ENCODE data around the gene CHMP4A.

DNA sequence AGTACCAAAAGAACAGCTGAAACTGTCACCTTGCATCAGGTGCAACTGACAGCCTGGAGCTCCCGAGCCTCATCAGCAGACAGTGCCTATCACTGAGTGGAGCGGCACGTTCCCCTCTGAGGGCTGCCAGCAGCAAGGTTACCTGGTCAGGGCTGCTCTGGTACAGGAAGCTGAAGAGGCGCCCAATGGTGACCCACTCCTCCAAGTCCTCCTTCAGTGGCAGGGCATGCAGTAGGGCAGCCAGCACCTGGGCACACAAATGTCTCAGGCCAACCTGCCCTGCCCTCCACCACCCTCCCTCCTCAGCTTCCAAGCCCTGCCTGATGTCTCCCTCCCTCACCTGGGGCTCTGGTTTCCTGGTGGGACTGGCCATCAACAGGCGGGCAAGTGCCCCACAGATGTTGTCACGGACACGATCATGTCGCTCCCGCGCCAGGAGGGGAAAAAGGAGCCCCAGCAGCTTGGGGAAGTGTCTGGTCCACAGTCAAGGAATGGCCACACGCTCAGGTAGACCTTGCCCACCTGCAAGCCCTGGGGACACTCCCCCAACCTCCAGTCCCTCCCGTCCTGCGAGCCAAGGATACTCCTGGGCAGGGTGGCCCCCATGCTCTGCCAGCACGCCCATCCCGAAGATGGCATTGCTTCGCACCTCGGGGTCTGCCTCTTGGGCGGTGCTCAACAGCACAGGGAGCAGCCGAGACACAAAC lies 31.8 kb downstream of the CHMP4A start:
- TF ChIP-seq, protein P1, sequence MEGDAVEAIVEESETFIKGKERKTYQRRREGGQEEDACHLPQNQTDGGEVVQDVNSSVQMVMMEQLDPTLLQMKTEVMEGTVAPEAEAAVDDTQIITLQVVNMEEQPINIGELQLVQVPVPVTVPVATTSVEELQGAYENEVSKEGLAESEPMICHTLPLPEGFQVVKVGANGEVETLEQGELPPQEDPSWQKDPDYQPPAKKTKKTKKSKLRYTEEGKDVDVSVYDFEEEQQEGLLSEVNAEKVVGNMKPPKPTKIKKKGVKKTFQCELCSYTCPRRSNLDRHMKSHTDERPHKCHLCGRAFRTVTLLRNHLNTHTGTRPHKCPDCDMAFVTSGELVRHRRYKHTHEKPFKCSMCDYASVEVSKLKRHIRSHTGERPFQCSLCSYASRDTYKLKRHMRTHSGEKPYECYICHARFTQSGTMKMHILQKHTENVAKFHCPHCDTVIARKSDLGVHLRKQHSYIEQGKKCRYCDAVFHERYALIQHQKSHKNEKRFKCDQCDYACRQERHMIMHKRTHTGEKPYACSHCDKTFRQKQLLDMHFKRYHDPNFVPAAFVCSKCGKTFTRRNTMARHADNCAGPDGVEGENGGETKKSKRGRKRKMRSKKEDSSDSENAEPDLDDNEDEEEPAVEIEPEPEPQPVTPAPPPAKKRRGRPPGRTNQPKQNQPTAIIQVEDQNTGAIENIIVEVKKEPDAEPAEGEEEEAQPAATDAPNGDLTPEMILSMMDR (conservative IDR thresholded peaks at IDR 0.05; ENCODE audit: low read depth, low read length): no peak
- TF ChIP-seq EZH2 (IDR thresholded peaks at IDR 0.05; ENCODE audit: low read length, unreplicated experiment): no peak
